Esophagus squamous epithelium (tissue), 4 donors: ENCODE data around the gene SF3B2.

Experiments
- POLR2A ChIP-seq, 4 donors: fragments of 450-650 bp; IDR thresholded peaks; one replicate each; pipeline ENCODE4 v1.6.1; 2017; ENCODE audit warnings: antibody characterized with exemption in 4 of 4, mild to moderate bottlenecking in 4 of 4, moderate library complexity in 3 of 4
- TF ChIP-seq, protein P1 (sequence below), 6 experiments: fragments of 450-650 bp in 4 of 6; fragments of 200-600 bp in 2 of 6; sonication (generic) in 2 of 6; IDR thresholded peaks; one replicate each; pipeline ENCODE4 v1.5.1; 2016 to 2019; ENCODE audit warnings: antibody characterized with exemption in 6 of 6, mild to moderate bottlenecking in 4 of 6, moderate library complexity in 4 of 6

GRCh38 chr11:66084821-66085475 lies 32.8 kb downstream of the SF3B2 start:
- TF ChIP-seq, protein P1, sequence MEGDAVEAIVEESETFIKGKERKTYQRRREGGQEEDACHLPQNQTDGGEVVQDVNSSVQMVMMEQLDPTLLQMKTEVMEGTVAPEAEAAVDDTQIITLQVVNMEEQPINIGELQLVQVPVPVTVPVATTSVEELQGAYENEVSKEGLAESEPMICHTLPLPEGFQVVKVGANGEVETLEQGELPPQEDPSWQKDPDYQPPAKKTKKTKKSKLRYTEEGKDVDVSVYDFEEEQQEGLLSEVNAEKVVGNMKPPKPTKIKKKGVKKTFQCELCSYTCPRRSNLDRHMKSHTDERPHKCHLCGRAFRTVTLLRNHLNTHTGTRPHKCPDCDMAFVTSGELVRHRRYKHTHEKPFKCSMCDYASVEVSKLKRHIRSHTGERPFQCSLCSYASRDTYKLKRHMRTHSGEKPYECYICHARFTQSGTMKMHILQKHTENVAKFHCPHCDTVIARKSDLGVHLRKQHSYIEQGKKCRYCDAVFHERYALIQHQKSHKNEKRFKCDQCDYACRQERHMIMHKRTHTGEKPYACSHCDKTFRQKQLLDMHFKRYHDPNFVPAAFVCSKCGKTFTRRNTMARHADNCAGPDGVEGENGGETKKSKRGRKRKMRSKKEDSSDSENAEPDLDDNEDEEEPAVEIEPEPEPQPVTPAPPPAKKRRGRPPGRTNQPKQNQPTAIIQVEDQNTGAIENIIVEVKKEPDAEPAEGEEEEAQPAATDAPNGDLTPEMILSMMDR (IDR thresholded peaks at IDR 0.05), result no peak
- TF ChIP-seq POLR2A (IDR thresholded peaks at IDR 0.05), result no peak
